Measurements from ENCODE around the gene GAL3ST3.

DNA sequence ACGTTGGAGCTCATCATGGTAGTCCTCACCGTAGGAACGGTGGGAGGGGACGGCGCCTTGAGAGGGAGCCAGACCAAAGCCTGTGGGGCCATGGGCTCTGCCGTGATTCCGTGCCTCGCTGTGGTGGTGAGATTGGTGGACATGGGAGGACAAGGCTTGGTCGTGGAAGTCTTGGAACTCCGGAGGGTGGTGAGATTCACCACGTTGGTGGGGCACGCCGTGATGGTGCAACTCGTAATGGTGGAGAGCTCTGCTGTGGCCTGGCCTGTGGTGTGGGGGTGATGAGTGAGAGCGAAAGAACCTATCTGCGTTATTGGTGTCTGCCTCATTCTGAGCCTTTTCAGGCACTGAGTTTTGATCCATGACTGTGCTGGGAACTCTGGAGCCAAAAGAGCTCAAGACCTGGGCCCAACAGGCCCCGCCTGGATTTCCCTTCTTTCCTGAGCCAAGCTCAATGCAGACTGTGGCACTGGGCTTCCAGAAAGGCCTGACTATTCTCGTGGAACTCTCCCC is 22.9 kb downstream of the GAL3ST3 start, which contains the start of gene CATSPER1:
- TF ChIP-seq, protein P1, sequence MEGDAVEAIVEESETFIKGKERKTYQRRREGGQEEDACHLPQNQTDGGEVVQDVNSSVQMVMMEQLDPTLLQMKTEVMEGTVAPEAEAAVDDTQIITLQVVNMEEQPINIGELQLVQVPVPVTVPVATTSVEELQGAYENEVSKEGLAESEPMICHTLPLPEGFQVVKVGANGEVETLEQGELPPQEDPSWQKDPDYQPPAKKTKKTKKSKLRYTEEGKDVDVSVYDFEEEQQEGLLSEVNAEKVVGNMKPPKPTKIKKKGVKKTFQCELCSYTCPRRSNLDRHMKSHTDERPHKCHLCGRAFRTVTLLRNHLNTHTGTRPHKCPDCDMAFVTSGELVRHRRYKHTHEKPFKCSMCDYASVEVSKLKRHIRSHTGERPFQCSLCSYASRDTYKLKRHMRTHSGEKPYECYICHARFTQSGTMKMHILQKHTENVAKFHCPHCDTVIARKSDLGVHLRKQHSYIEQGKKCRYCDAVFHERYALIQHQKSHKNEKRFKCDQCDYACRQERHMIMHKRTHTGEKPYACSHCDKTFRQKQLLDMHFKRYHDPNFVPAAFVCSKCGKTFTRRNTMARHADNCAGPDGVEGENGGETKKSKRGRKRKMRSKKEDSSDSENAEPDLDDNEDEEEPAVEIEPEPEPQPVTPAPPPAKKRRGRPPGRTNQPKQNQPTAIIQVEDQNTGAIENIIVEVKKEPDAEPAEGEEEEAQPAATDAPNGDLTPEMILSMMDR (IDR thresholded peaks at IDR 0.05), result no peak
- TF ChIP-seq EP300 (IDR thresholded peaks at IDR 0.05), result no peak
- TF ChIP-seq POLR2A (IDR thresholded peaks at IDR 0.05), result no peak
